ENCODE results near the gene OSBPL10.

- TF ChIP-seq, protein P1, sequence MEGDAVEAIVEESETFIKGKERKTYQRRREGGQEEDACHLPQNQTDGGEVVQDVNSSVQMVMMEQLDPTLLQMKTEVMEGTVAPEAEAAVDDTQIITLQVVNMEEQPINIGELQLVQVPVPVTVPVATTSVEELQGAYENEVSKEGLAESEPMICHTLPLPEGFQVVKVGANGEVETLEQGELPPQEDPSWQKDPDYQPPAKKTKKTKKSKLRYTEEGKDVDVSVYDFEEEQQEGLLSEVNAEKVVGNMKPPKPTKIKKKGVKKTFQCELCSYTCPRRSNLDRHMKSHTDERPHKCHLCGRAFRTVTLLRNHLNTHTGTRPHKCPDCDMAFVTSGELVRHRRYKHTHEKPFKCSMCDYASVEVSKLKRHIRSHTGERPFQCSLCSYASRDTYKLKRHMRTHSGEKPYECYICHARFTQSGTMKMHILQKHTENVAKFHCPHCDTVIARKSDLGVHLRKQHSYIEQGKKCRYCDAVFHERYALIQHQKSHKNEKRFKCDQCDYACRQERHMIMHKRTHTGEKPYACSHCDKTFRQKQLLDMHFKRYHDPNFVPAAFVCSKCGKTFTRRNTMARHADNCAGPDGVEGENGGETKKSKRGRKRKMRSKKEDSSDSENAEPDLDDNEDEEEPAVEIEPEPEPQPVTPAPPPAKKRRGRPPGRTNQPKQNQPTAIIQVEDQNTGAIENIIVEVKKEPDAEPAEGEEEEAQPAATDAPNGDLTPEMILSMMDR (IDR thresholded peaks at IDR 0.05): no peak
- TF ChIP-seq POLR2A (IDR thresholded peaks at IDR 0.05): no peak
Measured at GRCh38 chr3:31882895-31883294, 98.2 kb downstream of the OSBPL10 start.
